K562 (cell line): Measurements from ENCODE around the gene ZNF595. TPM values are rescaled to one million over a fixed set of nuclear protein-coding genes. Genes with fewer than 3 reads are reported as not detected.
A peak's percentile ranks its signal among the peaks of the same experiment; 100 is the strongest.

Source experiments
- BRD4 ChIP-seq: fragments of 200-600 bp; sonication (generic); IDR thresholded peaks from 2 replicates; pipeline ENCODE4 v1.6.1; 2017; ENCODE audit warnings: inconsistent platforms
- CHD1 ChIP-seq: fragments of 200-600 bp; sonication (generic); IDR thresholded peaks from one replicate; pipeline ENCODE4 v1.6.1; 2012; ENCODE audit warnings: mild to moderate bottlenecking, moderate library complexity, low read length, inconsistent platforms
- ETS2 ChIP-seq: IDR thresholded peaks from 2 replicates; pipeline ENCODE4 v1.6.1; 2016; ENCODE audit warnings: borderline replicate concordance, missing genetic modification characterization, mild to moderate bottlenecking, moderate library complexity, missing compliant biosample characterization; ENCODE audit not compliant: poor library complexity, severe bottlenecking
- HCFC1 ChIP-seq: IDR thresholded peaks from 2 replicates; pipeline ENCODE4 v1.6.1; 2012; ENCODE audit warnings: low read depth, low read length, improper control_type of control experiment
- ILF3 ChIP-seq: fragments of 450-650 bp; IDR thresholded peaks from 2 replicates; pipeline ENCODE4 v1.6.1; 2018; ENCODE audit warnings: antibody characterized with exemption, mild to moderate bottlenecking, moderate library complexity, borderline replicate concordance
- KDM1A ChIP-seq, 2 experiments: fragments of 450-650 bp; IDR thresholded peaks; 2 replicates each; pipeline ENCODE4 v1.6.1; 2016; ENCODE audit warnings: mild to moderate bottlenecking in 2 of 2
- MTA3 ChIP-seq: fragments of 450-650 bp; formaldehyde crosslinking; IDR thresholded peaks from 2 replicates; pipeline ENCODE4 v1.6.1; 2017; ENCODE audit warnings: mild to moderate bottlenecking, borderline replicate concordance
- NFYB ChIP-seq: IDR thresholded peaks from 2 replicates; pipeline ENCODE4 v1.6.1; 2011; ENCODE audit warnings: mild to moderate bottlenecking, moderate library complexity; ENCODE audit not compliant: insufficient read length; ENCODE audit errors: extremely low read depth
- NR2C1 ChIP-seq, 2 experiments: fragments of 450-650 bp; IDR thresholded peaks; 2 replicates each; pipeline ENCODE4 v1.6.1; 2017; ENCODE audit warnings: mild to moderate bottlenecking in 2 of 2, antibody characterized with exemption in 1 of 2, inconsistent platforms in 1 of 2, missing compliant biosample characterization in 1 of 2, missing genetic modification characterization in 1 of 2
- PBX2 ChIP-seq, 2 experiments: IDR thresholded peaks in 1 of 2; conservative IDR thresholded peaks in 1 of 2; 2 replicates each; pipeline ENCODE4 v1.6.1; 2016; ENCODE audit warnings: low read depth in 2 of 2, mild to moderate bottlenecking in 1 of 2, missing compliant biosample characterization in 1 of 2, missing genetic modification characterization in 1 of 2, moderate library complexity in 1 of 2
- RBFOX2 ChIP-seq: fragments of 200-400 bp; formaldehyde crosslinking; IDR thresholded peaks from 2 replicates; pipeline ENCODE4 v1.6.1; 2017; ENCODE audit warnings: low read depth, mild to moderate bottlenecking, low read length, moderate library complexity
- TBP ChIP-seq: optimal IDR thresholded peaks from 2 replicates; pipeline ENCODE3; 2011; ENCODE audit warnings: low read depth, low read length, improper control_type of control experiment
- TEAD2 ChIP-seq: fragments of 450-650 bp; IDR thresholded peaks from 2 replicates; pipeline ENCODE4 v1.6.1; 2016; ENCODE audit warnings: missing genetic modification characterization, control low read depth, missing compliant biosample characterization
- TRIM25 ChIP-seq: fragments of 450-650 bp; IDR thresholded peaks from 2 replicates; pipeline ENCODE4 v1.7.0; 2016; ENCODE audit warnings: borderline replicate concordance
- ZBTB34 ChIP-seq: fragments of 250-450 bp; sonication (Bioruptor Pico); IDR thresholded peaks from 2 replicates; pipeline ENCODE4 v1.8.0; 2021; ENCODE audit warnings: mild to moderate bottlenecking, moderate library complexity
- ZNF518B ChIP-seq: fragments of 250-450 bp; sonication (Bioruptor Pico); IDR thresholded peaks from 2 replicates; pipeline ENCODE4 v1.5.0; 2021; ENCODE audit warnings: mild to moderate bottlenecking, moderate library complexity
- polyA plus RNA-seq, 8 experiments: library from polyadenylated mRNA; depleted of rRNA in 4 of 8; stranded (reverse) in 5 of 8; unstranded in 3 of 8; fragments of >200 nt; fragmentation: Nextera tagmentation in 2 of 8; fragmentation: Illumina TruSeq in 1 of 8; extraction: Ambion mirVana in 2 of 8; extraction: Trizol in 1 of 8; gene quantifications; 2 replicates each; pipeline versions ENCODE4 v1.2.1 to v1.2.3, GENCODE V29; 2011 to 2014; ENCODE audit warnings: inconsistent platforms in 1 of 8, missing spikeins in 1 of 8
- total RNA-seq, 7 experiments: library from RNA; depleted of rRNA in 6 of 7; stranded (reverse); fragments of >200 nt in 6 of 7; fragmentation: Illumina TruSeq in 2 of 7; extraction: Trizol in 2 of 7; gene quantifications; 2 replicates each; pipeline versions ENCODE4 v1.2.1 to v1.2.3, GENCODE V29; 2011 to 2021; ENCODE audit warnings: low replicate concordance in 1 of 7

The ZNF595 gene
- total and polyA plus RNA-seq, 9 of the 15 experiments (the other 6 are each of a cell fraction or from before 2014, with no cell fraction given): 116 to 632 (median 237) TPM

- no peak for TF ChIP-seq TRIM25
- peak; percentile 96 for TF ChIP-seq PBX2 (CRISPR knock-in tag; IDR thresholded peaks at IDR 0.05; ENCODE audit: low read depth)
- peak; percentile 99 for TF ChIP-seq PBX2 (tag; conservative IDR thresholded peaks at IDR 0.05; ENCODE audit: low read depth)
- TF ChIP-seq BRD4: peak; percentile 80; the same call in 1 of the 2 replicates
- TF ChIP-seq HCFC1: peak; percentile 34; the same call in 1 of the 2 replicates
- no peak for TF ChIP-seq ZNF518B
- peak; percentile 78 for TF ChIP-seq NFYB
- TF ChIP-seq ILF3: no peak
- no peak for TF ChIP-seq ETS2 (tag)
- TF ChIP-seq MTA3: peak; percentile 28; the same call in 1 of the 2 replicates
- TF ChIP-seq ZBTB34: no peak
- no peak for TF ChIP-seq TEAD2 (tag)
- TF ChIP-seq RBFOX2: peak; percentile 88
- no peak for TF ChIP-seq KDM1A (IDR thresholded peaks at IDR 0.05)
- peak; percentile 82 for TF ChIP-seq TBP
- no peak for TF ChIP-seq NR2C1 (IDR thresholded peaks at IDR 0.05)
- no peak for TF ChIP-seq NR2C1 (tag; IDR thresholded peaks at IDR 0.05)
- no peak for TF ChIP-seq CHD1
Measured at GRCh38 chr4:124275-125081, 71.4 kb downstream of the ZNF595 start, which contains the start of gene ZNF718 (continued).
